ENCODE data around the gene EIF5A.
A peak's percentile ranks its signal among the peaks of the same experiment; 100 is the strongest.
"Not testable (repeated sequence)": the region's sequence is repeated elsewhere in the genome, so short reads cannot be mapped to it uniquely, and the experiment has no call there.

EIF5A gene

GRCh38 chr17:7332600-7333069, 25.2 kb downstream of the EIF5A start:
- DNase-seq, result not testable (repeated sequence)

GRCh38 chr17:7334938-7335538, 27.6 kb downstream of the EIF5A start:
- no peak for DNase-seq

- not testable (repeated sequence) for DNase-seq
These were observed 28.3 kb downstream of the EIF5A start for GRCh38 chr17:7335765-7336164.

GRCh38 chr17:7336240-7337175, 29.1 kb downstream of the EIF5A start, which contains the start of gene ACAP1:
TSS of gene ACAP1 (plus strand) at chr17:7336529. CDS start at chr17:7336735, 206 bp downstream.
- peak; percentile 82 for DNase-seq

- not testable (repeated sequence) for DNase-seq
These were observed 30.2 kb downstream of the EIF5A start for GRCh38 chr17:7337600-7337999.

GRCh38 chr17:7340179-7340578, 32.8 kb downstream of the EIF5A start:
- no peak for DNase-seq

- DNase-seq, result no peak
These were observed 34.4 kb downstream of the EIF5A start for GRCh38 chr17:7341842-7342241.

GRCh38 chr17:7343250-7343649, 35.8 kb downstream of the EIF5A start:
- no peak for DNase-seq

- no peak for DNase-seq
These were observed 39.6 kb downstream of the EIF5A start for GRCh38 chr17:7346761-7347614.

- DNase-seq, result no peak
These were observed 40.4 kb downstream of the EIF5A start for GRCh38 chr17:7347630-7348477.

- DNase-seq, result no peak
These were observed 41.2 kb downstream of the EIF5A start for GRCh38 chr17:7348478-7349242.

- DNase-seq, result peak; percentile 54 to 68
These were observed 44.5 kb downstream of the EIF5A start, which contains the start of gene KCTD11 for GRCh38 chr17:7351665-7352502. TSS of gene KCTD11 (plus strand) at chr17:7352162.

GRCh38 chr17:7352503-7352889, 45.1 kb downstream of the EIF5A start:
- no peak for DNase-seq

GRCh38 chr17:7352910-7353635, 45.6 kb downstream of the EIF5A start:
- DNase-seq, result no peak

GRCh38 chr17:7354262-7354843, 46.9 kb downstream of the EIF5A start:
- no peak for DNase-seq

- DNase-seq, result no peak
These were observed 47.6 kb downstream of the EIF5A start, which contains the start of gene TMEM95 for GRCh38 chr17:7355053-7355452. TSS of gene TMEM95 (plus strand) at chr17:7355156. CDS start at chr17:7355205, 49 bp downstream.

- no peak for DNase-seq
These were observed 48.1 kb downstream of the EIF5A start for GRCh38 chr17:7355573-7355972.

GRCh38 chr17:7356072-7356549, 48.7 kb downstream of the EIF5A start:
- DNase-seq, result peak; percentile 78 to 81

- no peak for DNase-seq
These were observed 49.3 kb downstream of the EIF5A start for GRCh38 chr17:7356756-7357155.

Measured in stimulated activated CD4-positive, alpha-beta T cell treated with anti-CD3 and anti-CD28 coated beads, Interleukin-4, amount 100 ng/mL, for 4 hours (primary cell).